MG63 (cell line): Measurements from ENCODE around the gene TCF7. TPM values are rescaled to one million over a fixed set of nuclear protein-coding genes. Genes with fewer than 3 reads are reported as not detected.

ENCODE experiments used
- DNase-seq: peaks from one replicate; pipeline ENCODE4 v3.0.0-alpha.2; 2020
- H3K27me3 ChIP-seq: fragments of 250-450 bp; sonication (Bioruptor Pico); 2 replicates; pipeline ENCODE4 v1.5.1; 2020; ENCODE audit warnings: mild to moderate bottlenecking, moderate library complexity
- H3K36me3 ChIP-seq: fragments of 250-450 bp; sonication (Bioruptor Pico); 2 replicates; pipeline ENCODE4 v1.5.1; 2020; ENCODE audit warnings: mild to moderate bottlenecking, moderate library complexity
- H3K4me3 ChIP-seq: fragments of 250-450 bp; sonication (Bioruptor Pico); 2 replicates; pipeline ENCODE4 v1.5.1; 2020; ENCODE audit warnings: mild to moderate bottlenecking, moderate library complexity
- H3K9me3 ChIP-seq: fragments of 250-450 bp; sonication (Bioruptor Pico); 2 replicates; pipeline ENCODE4 v1.5.1; 2020; ENCODE audit warnings: mild to moderate bottlenecking, moderate library complexity
- total RNA-seq: library from RNA; depleted of rRNA; stranded (reverse); fragments of >200 nt; shearing (Covaris generic); gene quantifications from 2 replicates; pipeline ENCODE4 v1.2.3, GENCODE V29; 2014; ENCODE audit warnings: low replicate concordance

TCF7 gene
- total RNA-seq, 1 experiment from 2014 or later = 12.0 TPM

DNA sequence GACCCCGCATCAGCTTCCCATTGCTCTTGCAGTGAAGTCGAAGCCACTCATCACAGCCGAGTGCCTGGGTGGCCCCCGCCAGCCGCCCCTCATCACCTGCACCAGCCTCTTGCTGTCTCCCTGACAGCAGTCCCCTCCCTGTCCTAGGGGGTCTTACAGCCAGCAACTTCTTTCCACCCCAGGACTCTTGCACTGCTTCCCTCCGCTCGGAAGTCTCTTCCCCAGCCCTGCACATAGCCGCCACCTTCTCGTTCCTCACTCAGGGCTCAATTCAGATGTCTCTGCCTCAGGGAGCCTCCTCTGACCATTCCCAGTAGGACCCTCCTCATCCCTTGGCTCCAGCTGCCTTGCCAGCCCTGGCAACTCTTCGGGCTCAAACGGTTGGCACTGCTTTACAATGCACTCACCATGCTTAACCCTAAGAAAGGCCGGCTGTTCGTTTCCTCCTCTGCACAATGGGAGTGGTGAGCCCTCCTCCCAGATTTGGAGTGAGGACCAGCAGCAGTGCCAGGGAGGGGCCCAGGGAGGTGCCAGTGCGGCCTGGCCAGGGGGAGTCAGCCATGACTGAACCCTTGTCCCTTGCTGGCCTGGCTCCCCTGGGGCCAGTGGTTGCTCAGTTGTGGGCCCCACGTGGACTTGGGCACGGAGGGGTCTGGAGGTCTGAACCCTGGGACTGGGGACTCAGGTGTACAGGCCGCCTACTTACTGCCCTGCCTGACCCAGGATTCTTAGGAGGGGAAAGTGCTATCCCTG, 6.1 kb downstream of the TCF7 start:
- H3K9me3 ChIP-seq = no peaks in the 10 kb centered on the region
- peaks cover 31% of the 10 kb centered on the region for H3K36me3 ChIP-seq
- no peak overlapping the region for H3K4me3 ChIP-seq
- no peak for DNase-seq
- H3K27me3 ChIP-seq = no peaks in the 10 kb centered on the region

- Histone ChIP-seq H3K27me3 (no peaks in the 10 kb centered on the region), H3K36me3 (peaks cover 28% of the 10 kb centered on the region), H3K4me3 (no peak overlapping the region), H3K9me3 (no peaks in the 10 kb centered on the region)
- no peak for DNase-seq
Observed at GRCh38 chr5:134122530-134122929, 8.0 kb downstream of the TCF7 start.

DNA sequence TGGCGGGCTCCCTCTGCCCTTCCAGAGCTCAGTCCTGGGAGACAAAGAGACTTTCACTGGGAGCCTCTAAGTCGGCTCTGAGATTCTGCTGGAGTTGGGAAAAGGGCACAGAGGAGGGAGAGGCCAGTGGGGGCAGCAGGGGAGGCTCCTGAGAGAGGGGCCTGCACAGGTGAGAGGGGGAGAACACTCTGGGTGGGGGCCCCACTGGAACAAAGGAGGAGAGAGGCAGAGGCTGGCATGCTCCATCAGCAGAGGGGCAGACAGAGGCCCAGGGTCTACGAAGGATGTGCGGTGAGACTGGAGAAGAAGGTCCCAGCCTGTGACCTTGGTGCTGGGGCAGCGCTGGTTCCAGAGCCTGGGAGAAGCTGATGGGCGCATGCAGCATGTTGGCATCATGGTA, 8.9 kb downstream of the TCF7 start:
- Histone ChIP-seq H3K4me3 (no peak overlapping the region), H3K36me3 (peaks cover 31% of the 10 kb centered on the region), H3K27me3 (no peaks in the 10 kb centered on the region), H3K9me3 (no peaks in the 10 kb centered on the region)
- no peak for DNase-seq

DNA sequence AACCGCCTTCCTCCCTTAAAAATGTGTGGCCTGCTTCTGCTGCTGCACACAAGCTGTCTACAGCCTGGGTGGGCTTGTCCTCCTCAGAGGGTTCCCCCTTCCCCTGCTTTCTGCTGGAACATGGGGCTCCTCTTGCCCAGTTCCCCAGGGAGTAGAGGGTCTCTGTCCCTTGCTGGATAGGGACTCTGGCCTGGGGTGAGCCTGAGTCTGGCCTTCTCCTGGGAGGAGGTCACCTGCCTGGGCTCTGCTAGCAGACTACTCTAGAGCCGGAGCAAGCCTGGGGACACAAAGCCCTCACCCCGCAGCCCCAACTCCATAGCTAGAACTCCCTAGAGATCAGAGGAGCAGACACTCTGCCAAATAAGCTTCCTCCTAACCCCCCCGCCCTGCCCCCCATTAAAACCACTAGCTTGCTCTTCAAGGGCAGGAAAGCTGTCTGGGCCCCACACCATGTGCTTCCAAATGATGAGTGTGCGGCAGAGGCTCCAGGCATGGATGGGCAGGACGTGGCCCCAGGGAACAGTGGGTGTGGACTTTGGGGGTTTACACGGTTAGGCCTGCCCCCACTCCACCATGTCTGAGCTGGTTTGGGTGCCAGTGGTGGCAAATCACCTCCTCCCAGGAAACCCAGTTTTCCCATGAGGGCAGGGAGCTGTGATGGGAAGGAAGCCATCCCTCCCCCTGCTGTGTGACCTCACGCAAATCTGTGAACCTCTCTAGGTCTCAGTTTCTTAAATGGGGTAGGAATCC, 10.0 kb downstream of the TCF7 start:
- H3K4me3 ChIP-seq = no peak overlapping the region
- no peaks in the 10 kb centered on the region for H3K27me3 ChIP-seq
- H3K9me3 ChIP-seq = no peaks in the 10 kb centered on the region
- peaks cover 37% of the 10 kb centered on the region for H3K36me3 ChIP-seq
- peak; percentile 99 for DNase-seq

DNA sequence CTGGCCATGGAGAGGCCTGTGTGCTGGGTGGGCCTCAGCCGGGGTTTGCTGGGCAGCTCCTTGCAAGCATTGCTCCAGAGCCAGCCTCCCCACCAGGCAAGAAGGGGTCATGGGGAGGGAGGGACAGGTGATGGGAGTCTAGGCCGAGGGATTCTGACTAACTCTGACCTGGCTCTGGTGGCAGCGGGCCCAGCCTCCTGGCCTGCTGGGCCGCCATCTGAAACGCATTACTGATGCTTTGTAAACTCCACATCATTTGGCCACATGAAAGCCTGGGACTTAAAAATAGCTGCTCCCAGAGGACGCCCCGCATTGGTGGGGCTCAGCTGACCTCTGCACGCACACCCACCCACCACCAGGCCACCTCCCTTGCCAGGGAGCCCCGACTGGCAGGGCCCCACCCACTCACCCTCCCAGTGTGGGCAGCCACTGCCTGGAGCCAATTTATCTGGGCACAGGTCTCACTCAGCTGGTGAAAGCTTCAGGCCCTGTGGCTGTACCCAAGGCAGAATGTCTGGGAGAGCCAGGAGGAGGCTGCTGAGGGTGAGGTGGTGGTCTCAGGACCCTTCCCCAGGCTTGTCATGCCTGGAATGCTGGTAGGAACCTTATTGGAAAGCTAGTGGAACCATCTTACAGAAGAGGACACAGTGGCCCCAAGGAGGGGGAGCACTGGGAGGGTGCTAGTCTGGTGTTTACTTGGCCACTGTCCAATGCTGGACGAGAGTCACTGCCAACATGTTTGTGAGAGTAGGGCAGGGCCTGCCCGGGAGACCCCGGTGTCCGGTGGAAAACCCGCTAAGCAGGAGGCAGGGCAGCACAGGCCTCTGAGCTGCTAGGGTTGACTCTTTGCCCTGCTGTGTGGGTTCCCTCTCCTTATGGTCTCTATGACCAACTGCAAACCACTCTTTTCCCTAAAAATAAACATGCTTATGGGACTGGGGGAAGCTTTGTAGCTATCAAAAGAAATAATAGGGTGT, 10.8 kb downstream of the TCF7 start:
- H3K36me3 ChIP-seq = peaks cover 39% of the 10 kb centered on the region
- DNase-seq = peak; percentile 100
- H3K4me3 ChIP-seq = no peak overlapping the region
- no peaks in the 10 kb centered on the region for H3K9me3 ChIP-seq
- no peaks in the 10 kb centered on the region for H3K27me3 ChIP-seq

GRCh38 chr5:134127376-134127861, 12.9 kb downstream of the TCF7 start:
- Histone ChIP-seq H3K9me3 (no peaks in the 10 kb centered on the region), H3K36me3 (peaks cover 60% of the 10 kb centered on the region), H3K27me3 (no peaks in the 10 kb centered on the region), H3K4me3 (no peak overlapping the region)
- DNase-seq = peak; percentile 70

- peaks cover 64% of the 10 kb centered on the region for H3K36me3 ChIP-seq
- DNase-seq = no peak
- H3K9me3 ChIP-seq = no peaks in the 10 kb centered on the region
- H3K27me3 ChIP-seq = no peaks in the 10 kb centered on the region
- no peak overlapping the region for H3K4me3 ChIP-seq
Observed at GRCh38 chr5:134127988-134128647, 13.6 kb downstream of the TCF7 start.

- no peak for DNase-seq
- Histone ChIP-seq H3K36me3 (peaks cover 61% of the 10 kb centered on the region), H3K9me3 (no peaks in the 10 kb centered on the region), H3K4me3 (no peak overlapping the region), H3K27me3 (no peaks in the 10 kb centered on the region)
Observed at GRCh38 chr5:134128648-134128995, 14.1 kb downstream of the TCF7 start.

DNA sequence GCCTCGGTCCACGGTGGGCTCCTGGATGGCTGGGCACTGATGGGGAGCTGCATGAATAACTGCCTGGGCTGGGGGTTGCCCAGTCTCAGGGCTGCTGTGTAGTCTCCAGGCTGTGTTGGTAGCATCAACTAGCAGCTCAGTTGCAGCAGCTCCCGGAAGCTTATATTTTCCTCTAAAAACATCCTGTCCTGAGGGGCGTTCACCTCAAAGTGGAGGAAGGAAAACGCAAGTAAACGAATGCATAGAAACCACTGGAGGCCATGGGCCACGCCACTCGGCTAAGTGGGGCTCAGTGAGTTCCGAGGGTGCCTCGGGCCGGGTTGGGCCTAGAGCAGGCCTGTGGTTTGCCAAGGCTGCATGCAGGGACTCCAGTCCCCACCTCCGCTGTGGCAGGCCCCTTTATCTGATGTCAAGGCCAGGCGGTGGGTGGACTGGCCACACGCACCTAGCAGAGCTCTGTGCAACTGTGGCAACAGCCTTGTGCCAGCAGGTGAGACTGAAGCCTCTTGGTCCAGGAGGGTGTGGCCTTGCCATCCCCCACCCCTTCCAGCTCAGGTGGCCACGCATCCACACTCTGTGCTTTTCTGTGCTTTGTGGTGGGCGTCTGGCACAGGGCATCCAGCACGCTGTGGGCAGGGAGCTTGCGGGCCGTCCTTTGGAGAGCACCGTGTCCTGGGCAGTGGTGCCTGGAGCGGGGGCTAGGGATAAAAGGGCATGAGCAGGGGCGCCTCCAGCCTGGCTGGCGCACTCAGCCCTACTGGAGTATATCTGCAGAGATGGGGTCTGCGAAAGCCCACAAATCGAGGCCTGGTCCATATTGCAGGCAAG, 15.1 kb downstream of the TCF7 start:
- Histone ChIP-seq H3K4me3 (no peak overlapping the region), H3K9me3 (no peaks in the 10 kb centered on the region), H3K27me3 (no peaks in the 10 kb centered on the region), H3K36me3 (peaks cover 66% of the 10 kb centered on the region)
- DNase-seq = no peak

DNA sequence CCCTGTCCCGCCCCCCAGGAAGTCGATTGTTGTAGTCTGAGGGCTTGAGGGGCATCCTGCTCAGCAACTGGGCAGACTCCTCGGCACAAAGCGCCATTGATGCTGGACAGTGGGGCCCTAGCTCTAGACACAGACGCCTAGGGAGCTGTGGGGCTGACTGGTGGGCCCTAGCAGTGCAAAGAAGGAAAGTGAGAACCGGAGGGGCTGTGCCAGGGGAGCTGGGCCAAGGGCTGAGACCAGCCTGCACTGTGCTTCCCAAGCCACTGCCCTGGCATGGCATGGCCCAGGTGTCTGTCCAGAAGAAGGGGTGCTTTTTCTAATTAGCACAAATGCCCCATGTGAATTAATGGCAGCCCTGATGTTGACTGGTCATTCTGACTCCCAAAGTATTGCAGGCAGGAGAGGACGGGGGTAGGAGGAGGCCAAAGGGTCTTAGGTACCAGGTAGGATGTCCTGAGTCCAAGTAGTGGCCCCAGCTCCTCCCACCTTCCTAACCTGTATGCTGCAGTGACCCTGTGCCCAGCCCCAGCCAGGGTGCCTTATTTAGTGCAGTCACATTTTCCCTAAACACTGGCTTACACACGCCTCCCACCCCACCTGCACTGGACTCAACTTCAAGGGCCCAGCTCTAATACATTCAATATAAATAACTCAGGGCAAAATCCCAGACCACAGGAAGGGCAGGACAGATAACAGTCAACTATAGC, 15.9 kb downstream of the TCF7 start:
- H3K36me3 ChIP-seq = peaks cover 74% of the 10 kb centered on the region
- H3K9me3 ChIP-seq = no peaks in the 10 kb centered on the region
- no peaks in the 10 kb centered on the region for H3K27me3 ChIP-seq
- H3K4me3 ChIP-seq = no peak overlapping the region
- DNase-seq = no peak

DNA sequence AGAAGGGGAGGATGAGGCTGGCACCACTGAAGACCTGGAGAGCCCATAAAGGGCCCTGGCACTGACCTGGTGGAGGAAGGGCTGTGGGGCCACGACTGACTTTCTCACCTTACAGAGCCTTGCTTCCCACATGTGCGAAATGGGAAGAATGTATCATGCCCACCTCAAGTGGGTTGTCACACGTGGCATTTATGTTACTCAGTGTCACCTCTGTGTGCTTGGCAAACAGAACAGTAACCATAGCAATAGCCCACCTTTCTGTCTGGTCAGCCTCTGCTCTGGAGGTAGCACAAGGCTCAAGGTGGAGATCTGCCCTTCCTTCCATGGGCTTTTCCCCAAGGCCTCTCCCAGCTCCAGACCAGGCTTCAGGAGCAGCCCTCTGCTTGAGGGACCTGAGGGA, 16.7 kb downstream of the TCF7 start:
- Histone ChIP-seq H3K4me3 (no peak overlapping the region), H3K27me3 (no peaks in the 10 kb centered on the region), H3K36me3 (peaks cover 81% of the 10 kb centered on the region), H3K9me3 (no peaks in the 10 kb centered on the region)
- DNase-seq = no peak

DNA sequence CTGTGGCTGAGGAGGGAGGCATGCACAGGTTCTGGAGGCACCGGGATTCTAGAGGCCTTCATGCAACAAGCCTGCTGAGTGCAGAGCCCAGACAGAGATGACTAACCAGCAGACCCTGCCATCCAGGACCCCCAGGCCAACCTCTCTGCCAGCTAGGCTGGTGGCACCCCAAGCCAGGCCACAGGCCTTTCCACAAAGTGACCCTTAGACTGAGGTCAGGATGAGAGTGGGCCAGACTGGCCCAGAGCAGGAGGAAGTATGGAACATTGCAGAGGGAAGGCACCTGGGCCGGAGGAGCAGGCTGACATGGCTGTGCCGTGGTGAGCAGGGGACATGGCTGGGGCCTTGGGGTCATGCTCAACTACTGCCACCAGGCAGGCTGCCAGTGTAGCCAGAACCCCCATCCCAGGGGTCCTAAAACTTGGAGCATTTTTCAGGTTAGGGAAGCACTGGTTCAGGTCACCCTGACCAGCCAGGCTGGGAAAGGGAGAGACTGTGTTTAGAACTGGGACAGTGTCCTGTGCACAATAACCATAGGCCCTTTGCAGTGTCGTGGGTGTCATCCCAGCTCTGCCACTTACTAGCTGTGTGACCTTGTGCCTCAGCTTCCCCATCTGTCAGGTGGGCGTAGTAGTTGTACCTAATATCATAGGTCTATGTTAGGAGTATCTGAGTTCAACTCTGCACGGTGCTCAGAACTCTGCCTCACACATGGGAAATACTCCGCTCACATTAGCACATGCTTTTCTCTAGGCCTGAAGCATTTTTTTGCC, 17.3 kb downstream of the TCF7 start:
- no peak overlapping the region for H3K4me3 ChIP-seq
- H3K9me3 ChIP-seq = no peaks in the 10 kb centered on the region
- peaks cover 83% of the 10 kb centered on the region for H3K36me3 ChIP-seq
- no peak for DNase-seq
- H3K27me3 ChIP-seq = no peaks in the 10 kb centered on the region

DNA sequence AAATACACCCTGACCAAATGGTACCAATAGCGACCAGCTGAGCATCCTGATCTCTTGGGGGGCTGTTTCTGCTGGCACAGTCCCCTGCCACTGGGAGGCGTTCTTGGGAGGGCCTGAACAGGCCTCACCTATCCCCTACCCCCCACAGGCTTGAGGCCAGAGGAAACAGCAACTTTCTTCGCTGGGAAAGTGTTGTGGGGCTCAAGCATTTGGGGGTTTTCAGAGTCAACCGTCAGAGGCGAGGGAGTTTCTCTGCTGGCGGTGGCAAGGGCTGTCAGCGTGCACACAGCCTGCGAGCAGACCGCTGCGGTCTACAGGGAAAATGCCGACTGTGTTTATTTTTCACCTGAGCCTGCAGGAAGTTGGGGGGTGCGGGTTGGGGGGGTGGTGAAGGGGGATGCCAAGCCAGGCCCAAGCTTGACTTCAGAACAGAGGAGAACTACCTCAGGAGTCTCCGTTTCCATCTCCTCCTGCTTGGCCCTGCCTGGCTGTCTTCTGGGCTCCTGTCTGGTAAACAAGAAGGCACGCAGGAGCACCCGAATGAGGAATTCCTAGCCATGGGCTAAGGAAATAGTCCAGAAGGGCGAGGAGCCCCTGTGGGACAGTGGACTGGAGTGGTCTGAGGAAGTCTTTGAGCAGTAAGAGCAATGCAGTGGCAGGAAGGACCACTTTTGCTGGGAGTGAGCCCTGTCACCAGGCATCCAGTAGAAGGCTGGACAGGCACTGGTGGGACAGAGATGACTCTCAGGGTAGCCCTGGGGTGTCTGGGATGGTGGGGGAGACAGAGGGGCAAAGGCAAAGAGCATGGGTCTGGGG, 18.1 kb downstream of the TCF7 start:
- no peak overlapping the region for H3K4me3 ChIP-seq
- no peak for DNase-seq
- no peaks in the 10 kb centered on the region for H3K9me3 ChIP-seq
- no peaks in the 10 kb centered on the region for H3K27me3 ChIP-seq
- H3K36me3 ChIP-seq = peaks cover 80% of the 10 kb centered on the region
